Sigmoid colon (tissue), 7 donors: ENCODE data around the gene TMEM61. TPM values are rescaled to one million over a fixed set of nuclear protein-coding genes. Genes with fewer than 3 reads are reported as not detected.

Source experiments
- DNase-seq: peaks from one replicate; pipeline ENCODE4 v3.0.0-alpha.2; 2019
- H3K27ac ChIP-seq, 4 donors: fragments of 200-600 bp; sonication (generic); one replicate each; pipeline ENCODE4 v1.5.1; 2016 to 2019; ENCODE audit warnings: mild to moderate bottlenecking in 1 of 4
- H3K27me3 ChIP-seq, 3 donors: fragments of 200-600 bp; sonication (generic); one replicate each; pipeline ENCODE4 v1.5.1; 2019; ENCODE audit warnings: mild to moderate bottlenecking in 1 of 3
- H3K36me3 ChIP-seq, 4 donors: fragments of 200-600 bp; sonication (generic); one replicate each; pipeline ENCODE4 v1.5.1; 2016 to 2019
- H3K4me1 ChIP-seq, 4 donors: fragments of 200-600 bp; sonication (generic); one replicate each; pipeline ENCODE4 v1.5.1; 2017 to 2019
- H3K4me3 ChIP-seq, 4 donors: fragments of 200-600 bp; sonication (generic); one replicate each; pipeline ENCODE4 v1.5.1; 2017 to 2019; ENCODE audit warnings: mild to moderate bottlenecking in 2 of 4, moderate library complexity in 1 of 4
- H3K9me3 ChIP-seq, 4 donors: fragments of 200-600 bp in 3 of 4; sonication (generic) in 3 of 4; one replicate each; pipeline versions ENCODE4 v1.5.1 to v1.6.1; 2013 to 2019
- EP300 ChIP-seq, 4 donors: sonication (generic); formaldehyde crosslinking; IDR thresholded peaks; one replicate each; pipeline ENCODE4 v1.6.1; 2017; ENCODE audit warnings: antibody characterized with exemption in 4 of 4
- POLR2A ChIP-seq, 2 donors: fragments of 450-650 bp; IDR thresholded peaks; one replicate each; pipeline ENCODE4 v1.6.1; 2016; ENCODE audit warnings: antibody characterized with exemption in 2 of 2, mild to moderate bottlenecking in 2 of 2, moderate library complexity in 2 of 2
- POLR2AphosphoS5 ChIP-seq, 4 donors: sonication (generic); formaldehyde crosslinking; IDR thresholded peaks; one replicate each; pipeline ENCODE4 v1.6.1; 2017; ENCODE audit warnings: antibody characterized with exemption in 4 of 4
- WGBS, 2 donors: extraction: QIAGEN DNeasy Blood & Tissue Kit; methylation state at CpG; one replicate each; pipeline ENCODE4 v1.1.7; 2013; 5-methylcytosine and 5-hydroxymethylcytosine counted together
- intact Hi-C: fragments of 100-400 bp; cut with DNase I; formaldehyde crosslinking; loops from one replicate; pipeline ENCODE4 v1.15.1; 2023
- polyA plus RNA-seq, 3 donors: library from polyadenylated mRNA; stranded (reverse); fragments of 200-250 nt; gene quantifications; one replicate each; pipeline ENCODE4 v1.2.3, GENCODE V29; 2013
- total RNA-seq, 4 donors: library from RNA; depleted of rRNA; stranded (reverse); fragments of >200 nt; gene quantifications; one replicate each; pipeline ENCODE4 v1.1.0, GENCODE V29; 2016
- TF ChIP-seq, protein P1 (sequence below), 4 experiments: fragments of 450-650 bp in 3 of 4; fragments of 200-600 bp in 1 of 4; IDR thresholded peaks; one replicate each; pipeline ENCODE4 v1.5.1; 2016 to 2019; ENCODE audit warnings: antibody characterized with exemption in 4 of 4, mild to moderate bottlenecking in 3 of 4, moderate library complexity in 2 of 4
- donor health status: healthy with polysubstance abuse.
- donor health status: Bipolar disorder and iron deficiency.
- donor health status: healthy.

The TMEM61 gene
- total and polyA plus RNA-seq, 7 donors = 0.41 to 15.3 (median 12.6) TPM; not detected in 2

DNA sequence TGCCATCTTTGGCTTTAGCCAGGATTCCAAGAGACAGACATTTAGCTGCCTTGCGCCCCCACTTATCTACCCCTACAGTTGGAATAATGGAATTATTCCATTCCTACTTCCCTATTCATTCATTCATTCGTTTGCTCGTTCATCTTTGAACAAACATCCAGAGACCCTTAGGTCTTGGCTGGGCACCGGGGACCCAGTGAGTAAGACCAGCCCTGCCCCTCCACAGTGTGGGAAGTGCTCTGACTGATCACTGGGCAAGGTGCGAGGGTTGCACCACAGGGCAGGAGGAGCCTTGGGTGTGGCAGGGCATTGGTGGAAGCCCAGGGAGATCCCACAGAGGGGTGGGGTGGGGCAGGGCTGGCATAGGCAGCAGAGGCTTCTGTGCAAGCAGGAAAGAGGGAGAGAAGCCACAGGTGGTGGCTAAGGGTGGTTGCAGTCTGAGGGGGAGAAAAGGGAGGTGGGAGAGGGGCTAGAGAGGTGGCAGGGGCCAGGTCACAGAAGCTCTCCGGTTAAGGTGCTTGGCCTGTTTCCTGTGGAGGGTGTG lies 35.0 kb upstream of the TMEM61 start:
- Histone ChIP-seq H3K36me3 (no peaks in the 10 kb centered on the region), H3K27me3 (no peaks in the 10 kb centered on the region), H3K4me3 (no peak overlapping the region), H3K4me1 (peaks cover 0 to 5% (median 4%) of the 10 kb centered on the region in 4 donors), H3K27ac (no peak overlapping the region), H3K9me3 (no peaks in the 10 kb centered on the region)
- TF ChIP-seq EP300 (IDR thresholded peaks at IDR 0.05) = no peak
- no peak for TF ChIP-seq POLR2A (IDR thresholded peaks at IDR 0.05)
- TF ChIP-seq POLR2AphosphoS5 (IDR thresholded peaks at IDR 0.05) = no peak
- TF ChIP-seq, protein P1, sequence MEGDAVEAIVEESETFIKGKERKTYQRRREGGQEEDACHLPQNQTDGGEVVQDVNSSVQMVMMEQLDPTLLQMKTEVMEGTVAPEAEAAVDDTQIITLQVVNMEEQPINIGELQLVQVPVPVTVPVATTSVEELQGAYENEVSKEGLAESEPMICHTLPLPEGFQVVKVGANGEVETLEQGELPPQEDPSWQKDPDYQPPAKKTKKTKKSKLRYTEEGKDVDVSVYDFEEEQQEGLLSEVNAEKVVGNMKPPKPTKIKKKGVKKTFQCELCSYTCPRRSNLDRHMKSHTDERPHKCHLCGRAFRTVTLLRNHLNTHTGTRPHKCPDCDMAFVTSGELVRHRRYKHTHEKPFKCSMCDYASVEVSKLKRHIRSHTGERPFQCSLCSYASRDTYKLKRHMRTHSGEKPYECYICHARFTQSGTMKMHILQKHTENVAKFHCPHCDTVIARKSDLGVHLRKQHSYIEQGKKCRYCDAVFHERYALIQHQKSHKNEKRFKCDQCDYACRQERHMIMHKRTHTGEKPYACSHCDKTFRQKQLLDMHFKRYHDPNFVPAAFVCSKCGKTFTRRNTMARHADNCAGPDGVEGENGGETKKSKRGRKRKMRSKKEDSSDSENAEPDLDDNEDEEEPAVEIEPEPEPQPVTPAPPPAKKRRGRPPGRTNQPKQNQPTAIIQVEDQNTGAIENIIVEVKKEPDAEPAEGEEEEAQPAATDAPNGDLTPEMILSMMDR (IDR thresholded peaks at IDR 0.05) = peak in 1 of 4 experiments; percentile 1
- no peak for DNase-seq
- intact Hi-C loops = no loop called here
- 18 to 52% methylated on average over 6 of the region's 6 CpGs for WGBS, 2 donors

DNA sequence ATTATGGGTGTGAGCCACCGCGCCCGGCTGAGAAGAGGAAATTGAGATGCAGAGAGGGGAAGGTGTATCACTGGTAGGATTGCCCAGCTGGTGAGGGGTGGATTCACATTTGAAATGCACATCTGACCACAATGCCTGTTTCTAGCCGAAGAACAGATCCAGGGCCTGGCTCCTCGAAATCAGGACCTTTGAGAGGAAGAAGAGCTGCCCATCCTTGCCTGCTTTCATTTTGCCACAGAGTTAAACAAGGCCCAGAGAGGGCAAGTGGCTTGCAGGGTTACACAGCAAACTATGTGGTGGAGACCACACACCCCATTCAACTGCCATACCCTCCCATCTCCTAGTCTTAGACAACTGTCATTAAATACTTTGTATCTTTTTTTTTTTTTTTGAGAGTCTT lies 32.9 kb upstream of the TMEM61 start:
- Histone ChIP-seq H3K4me3 (no peak overlapping the region), H3K27ac (no peak overlapping the region), H3K9me3 (no peaks in the 10 kb centered on the region), H3K36me3 (no peaks in the 10 kb centered on the region), H3K27me3 (no peaks in the 10 kb centered on the region), H3K4me1 (peaks cover 0 to 10% (median 6%) of the 10 kb centered on the region in 4 donors)
- intact Hi-C loops = no loop called here
- no peak for DNase-seq
- 73 to 87% methylated on average over 5 of the region's 5 CpGs for WGBS, 2 donors
- TF ChIP-seq EP300 (IDR thresholded peaks at IDR 0.05) = no peak
- no peak for TF ChIP-seq POLR2A (IDR thresholded peaks at IDR 0.05)
- TF ChIP-seq POLR2AphosphoS5 (IDR thresholded peaks at IDR 0.05) = no peak
- TF ChIP-seq, protein P1 (IDR thresholded peaks at IDR 0.05) = no peak

DNA sequence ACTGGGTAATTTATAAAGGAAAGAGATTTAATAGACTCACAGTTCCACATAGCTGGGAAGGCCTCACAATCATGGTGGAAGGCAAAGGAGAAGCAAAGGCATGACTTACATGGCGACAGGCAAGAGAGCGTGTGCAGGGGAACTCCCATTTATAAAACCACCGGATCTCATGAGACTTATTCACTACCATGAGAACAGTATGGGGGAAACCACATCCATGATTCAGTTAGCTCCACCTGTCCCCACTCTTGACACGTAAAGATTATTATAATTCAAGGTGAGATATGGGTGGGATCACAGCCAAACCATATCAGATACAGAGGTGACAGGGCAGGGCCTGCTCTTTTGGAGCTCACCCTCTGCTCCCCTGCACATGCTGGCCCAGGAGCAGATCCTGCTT lies 31.4 kb upstream of the TMEM61 start:
- DNase-seq = no peak

DNA sequence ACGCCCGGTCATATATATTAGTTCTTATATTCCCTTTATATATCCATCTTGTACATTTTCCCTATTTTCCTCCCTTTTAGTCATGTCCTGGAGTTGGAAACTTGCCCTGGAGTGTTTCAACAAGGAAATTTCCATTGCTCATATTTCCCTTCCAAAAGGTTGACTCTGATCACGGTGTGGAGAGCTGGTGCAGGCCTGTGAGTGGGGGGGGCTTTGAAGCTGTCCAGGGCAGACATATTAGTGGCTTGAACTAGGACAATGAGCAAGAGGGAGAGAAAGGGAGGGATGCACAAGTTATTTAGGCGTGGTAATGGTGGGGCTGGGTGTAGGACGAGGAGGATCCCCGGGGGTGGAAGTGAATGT lies 30.4 kb upstream of the TMEM61 start:
- TF ChIP-seq, protein P1 (IDR thresholded peaks at IDR 0.05) = no peak
- TF ChIP-seq EP300 (IDR thresholded peaks at IDR 0.05) = no peak
- WGBS, 2 donors = 64 to 76% methylated on average over 6 of the region's 6 CpGs
- intact Hi-C loops = loop anchor here (1.0 to 2.0 kb wide), 2 partner anchors 46 to 73 kb away; no protein-coding TSS in a partner anchor
- peaks cover 0 to 10% (median 6%) of the 10 kb centered on the region in 4 donors for H3K4me1 ChIP-seq
- H3K27me3 ChIP-seq = no peaks in the 10 kb centered on the region
- H3K36me3 ChIP-seq = no peaks in the 10 kb centered on the region
- H3K27ac ChIP-seq = peak overlapping the region in 2 of 4 donors; percentile 44 to 58
- H3K9me3 ChIP-seq = no peaks in the 10 kb centered on the region
- DNase-seq = no peak
- H3K4me3 ChIP-seq = peak overlapping the region in 1 of 4 donors; percentile 22

More for the DNA sequence above, 31.4 kb upstream of the TMEM61 start:
- H3K9me3 ChIP-seq = no peaks in the 10 kb centered on the region
- H3K4me1 ChIP-seq = peaks cover 0 to 10% (median 6%) of the 10 kb centered on the region in 4 donors
- no peak overlapping the region for H3K4me3 ChIP-seq
- intact Hi-C loops = no loop called here
- WGBS, 2 donors = 56 to 68% methylated on average over 4 of the region's 4 CpGs
- TF ChIP-seq EP300 (IDR thresholded peaks at IDR 0.05) (no peak), POLR2A (IDR thresholded peaks at IDR 0.05) (no peak), POLR2AphosphoS5 (IDR thresholded peaks at IDR 0.05) (no peak)
- TF ChIP-seq, protein P1 (IDR thresholded peaks at IDR 0.05) = no peak
- H3K27ac ChIP-seq = no peak overlapping the region
- no peaks in the 10 kb centered on the region for H3K36me3 ChIP-seq
- H3K27me3 ChIP-seq = no peaks in the 10 kb centered on the region
